Measurements from ENCODE around the gene WNT3. TPM values are rescaled to one million over a fixed set of nuclear protein-coding genes. Genes with fewer than 3 reads are reported as not detected.

The WNT3 gene
- total RNA-seq, 2 donors from 2014 or later: 0.44 to 1.2 TPM

DNA sequence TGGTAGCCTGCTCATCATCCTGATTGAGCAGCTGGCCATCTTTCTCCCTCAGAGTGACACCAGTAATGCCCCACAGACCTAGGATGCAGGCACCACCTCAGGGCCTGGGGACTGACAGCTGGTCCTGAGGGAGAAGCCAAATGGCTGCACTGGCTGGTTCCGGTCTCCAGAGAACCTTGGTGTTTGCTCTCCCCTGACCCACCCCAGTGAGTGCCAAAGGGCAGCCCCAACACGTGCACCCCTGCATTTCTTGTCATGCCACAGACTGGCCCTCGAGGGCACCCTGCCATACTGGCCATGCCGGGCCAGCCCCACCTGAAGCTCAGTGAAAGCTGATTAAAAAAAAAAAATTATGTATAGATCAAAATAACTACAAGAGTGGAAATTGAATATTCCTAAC, 100.5 kb downstream of the WNT3 start:
- Histone ChIP-seq H3K27me3 (no peaks in the 10 kb centered on the region), H3K9me3 (no peaks in the 10 kb centered on the region), H3K4me1 (peaks cover 0 to 12% of the 10 kb centered on the region in 2 donors), H3K4me3 (no peak overlapping the region), H3K27ac (no peak overlapping the region), H3K36me3 (peaks cover 8% of the 10 kb centered on the region)
- no peak for DNase-seq (ENCODE audit: low spot score)
- TF ChIP-seq, protein P1, sequence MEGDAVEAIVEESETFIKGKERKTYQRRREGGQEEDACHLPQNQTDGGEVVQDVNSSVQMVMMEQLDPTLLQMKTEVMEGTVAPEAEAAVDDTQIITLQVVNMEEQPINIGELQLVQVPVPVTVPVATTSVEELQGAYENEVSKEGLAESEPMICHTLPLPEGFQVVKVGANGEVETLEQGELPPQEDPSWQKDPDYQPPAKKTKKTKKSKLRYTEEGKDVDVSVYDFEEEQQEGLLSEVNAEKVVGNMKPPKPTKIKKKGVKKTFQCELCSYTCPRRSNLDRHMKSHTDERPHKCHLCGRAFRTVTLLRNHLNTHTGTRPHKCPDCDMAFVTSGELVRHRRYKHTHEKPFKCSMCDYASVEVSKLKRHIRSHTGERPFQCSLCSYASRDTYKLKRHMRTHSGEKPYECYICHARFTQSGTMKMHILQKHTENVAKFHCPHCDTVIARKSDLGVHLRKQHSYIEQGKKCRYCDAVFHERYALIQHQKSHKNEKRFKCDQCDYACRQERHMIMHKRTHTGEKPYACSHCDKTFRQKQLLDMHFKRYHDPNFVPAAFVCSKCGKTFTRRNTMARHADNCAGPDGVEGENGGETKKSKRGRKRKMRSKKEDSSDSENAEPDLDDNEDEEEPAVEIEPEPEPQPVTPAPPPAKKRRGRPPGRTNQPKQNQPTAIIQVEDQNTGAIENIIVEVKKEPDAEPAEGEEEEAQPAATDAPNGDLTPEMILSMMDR (IDR thresholded peaks at IDR 0.05): no peak

Other genes with a start within 250 kb of the WNT3 start
- gene ARL17A, start 239.0 kb downstream of the WNT3 start, total RNA-seq: 1 to 10 TPM; 6.0 to 6.2 TPM
- gene NSF, start 228.0 kb downstream of the WNT3 start, total RNA-seq: 10 to 100 TPM; 13.1 to 17.8 TPM
- 10 to 100 TPM in 1 of 2 donors, 1 to 10 TPM in 1; 2.4 to 22.1 TPM for gene WNT9B, start 32.9 kb upstream of the WNT3 start, total RNA-seq
- 10 to 100 TPM; 35.9 to 38.6 TPM for gene GOSR2, start 104.5 kb upstream of the WNT3 start, total RNA-seq
- gene RPRML, start 160.6 kb upstream of the WNT3 start, total RNA-seq: not detected

Measured in right atrium auricular region (tissue), 2 donors.